ENCODE measurements around the gene TTC3. TPM values are rescaled to one million over a fixed set of nuclear protein-coding genes. Genes with fewer than 3 reads are reported as not detected.

TTC3 gene
- total and polyA plus RNA-seq, 2 donors from 2014 or later, result 22.3 to 102 TPM

- intact Hi-C loops (cut with DNase I), result no loop called here
- FAIRE-seq (no peak), DNase-seq (no peak)
- TF ChIP-seq, protein P1, sequence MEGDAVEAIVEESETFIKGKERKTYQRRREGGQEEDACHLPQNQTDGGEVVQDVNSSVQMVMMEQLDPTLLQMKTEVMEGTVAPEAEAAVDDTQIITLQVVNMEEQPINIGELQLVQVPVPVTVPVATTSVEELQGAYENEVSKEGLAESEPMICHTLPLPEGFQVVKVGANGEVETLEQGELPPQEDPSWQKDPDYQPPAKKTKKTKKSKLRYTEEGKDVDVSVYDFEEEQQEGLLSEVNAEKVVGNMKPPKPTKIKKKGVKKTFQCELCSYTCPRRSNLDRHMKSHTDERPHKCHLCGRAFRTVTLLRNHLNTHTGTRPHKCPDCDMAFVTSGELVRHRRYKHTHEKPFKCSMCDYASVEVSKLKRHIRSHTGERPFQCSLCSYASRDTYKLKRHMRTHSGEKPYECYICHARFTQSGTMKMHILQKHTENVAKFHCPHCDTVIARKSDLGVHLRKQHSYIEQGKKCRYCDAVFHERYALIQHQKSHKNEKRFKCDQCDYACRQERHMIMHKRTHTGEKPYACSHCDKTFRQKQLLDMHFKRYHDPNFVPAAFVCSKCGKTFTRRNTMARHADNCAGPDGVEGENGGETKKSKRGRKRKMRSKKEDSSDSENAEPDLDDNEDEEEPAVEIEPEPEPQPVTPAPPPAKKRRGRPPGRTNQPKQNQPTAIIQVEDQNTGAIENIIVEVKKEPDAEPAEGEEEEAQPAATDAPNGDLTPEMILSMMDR (IDR thresholded peaks at IDR 0.05; ENCODE audit: borderline replicate concordance, extremely low read depth, insufficient read depth), result no peak
- H3K9me3 ChIP-seq (ENCODE audit: control insufficient read depth in 2 of 3, insufficient read depth in 1 of 3, low read length in 3 of 3), result no peaks in the 10 kb centered on the region
- H3K27ac ChIP-seq (ENCODE audit: low read depth in 2 of 2, low read length in 2 of 2), result no peak overlapping the region
- peaks cover 0 to 7% (median 0%) of the 10 kb centered on the region in 3 donors for H3K4me1 ChIP-seq (ENCODE audit: control insufficient read depth in 2 of 3, insufficient read depth in 2 of 3, low read depth in 1 of 3, low read length in 3 of 3)
- peaks cover 3 to 39% (median 24%) of the 10 kb centered on the region in 3 donors for H3K36me3 ChIP-seq (ENCODE audit: control insufficient read depth in 2 of 3, insufficient read depth in 3 of 3, low read length in 3 of 3)
- H3K4me3 ChIP-seq (ENCODE audit: low read length in 3 of 3), result no peak overlapping the region
- H3K27me3 ChIP-seq (ENCODE audit: control insufficient read depth, insufficient read depth, low read length), result no peaks in the 10 kb centered on the region
- no peak overlapping the region for H3K9ac ChIP-seq (ENCODE audit: low read length in 3 of 3)
Measured at GRCh38 chr21:37224861-37225839, 152.1 kb downstream of the TTC3 start.

DNA sequence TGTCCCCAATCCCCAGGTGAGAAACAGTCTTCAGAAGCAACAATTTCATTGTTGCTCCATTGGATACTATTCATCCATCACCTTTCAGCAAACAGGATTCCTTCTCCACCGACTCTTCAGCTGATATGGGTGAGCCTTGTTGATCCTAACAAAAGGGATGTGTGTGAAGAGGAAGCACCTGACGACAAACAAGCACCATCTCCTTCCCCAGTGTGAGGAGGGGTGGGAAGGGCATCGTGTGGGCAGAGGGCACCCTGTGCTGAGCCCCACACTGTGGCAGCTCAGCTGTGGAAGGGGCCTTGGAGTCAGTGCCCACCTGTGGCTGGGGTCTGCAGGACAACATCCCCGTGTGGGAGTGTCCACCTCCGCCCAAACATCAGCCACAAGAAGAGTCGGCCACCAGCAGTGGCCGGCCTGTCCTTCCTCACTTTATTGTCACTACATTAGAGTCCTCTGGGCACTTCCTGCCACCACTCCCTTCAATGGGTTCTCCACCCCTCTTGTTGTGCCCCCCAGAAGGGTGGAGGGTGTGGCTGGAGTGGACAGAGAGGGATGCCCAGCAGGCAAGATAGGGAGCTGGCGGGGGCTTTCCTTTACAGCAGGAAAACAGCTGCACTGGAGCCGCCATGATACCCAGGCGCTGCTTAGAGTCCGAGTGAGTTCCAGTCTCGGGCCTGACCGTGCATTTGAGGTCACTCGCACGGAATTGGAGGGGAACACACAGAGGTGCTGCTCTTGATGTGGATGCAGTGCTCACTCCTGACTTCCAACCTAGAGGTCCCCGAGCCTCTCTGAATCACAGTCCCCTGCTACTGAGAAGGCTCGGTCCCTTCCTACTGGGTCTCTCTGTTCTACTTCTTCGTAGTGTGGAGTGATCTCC lies 153.2 kb downstream of the TTC3 start:
- Histone ChIP-seq H3K9ac (ENCODE audit: low read length in 3 of 3) (no peak overlapping the region), H3K27ac (ENCODE audit: low read depth in 2 of 2, low read length in 2 of 2) (no peak overlapping the region), H3K36me3 (ENCODE audit: control insufficient read depth in 2 of 3, insufficient read depth in 3 of 3, low read length in 3 of 3) (peaks cover 3 to 47% (median 27%) of the 10 kb centered on the region in 3 donors), H3K9me3 (ENCODE audit: control insufficient read depth in 2 of 3, insufficient read depth in 1 of 3, low read length in 3 of 3) (no peaks in the 10 kb centered on the region), H3K4me1 (ENCODE audit: control insufficient read depth in 2 of 3, insufficient read depth in 2 of 3, low read depth in 1 of 3, low read length in 3 of 3) (peaks cover 0 to 2% (median 0%) of the 10 kb centered on the region in 3 donors), H3K27me3 (ENCODE audit: control insufficient read depth, insufficient read depth, low read length) (no peaks in the 10 kb centered on the region), H3K4me3 (ENCODE audit: low read length in 3 of 3) (no peak overlapping the region)
- intact Hi-C loops (cut with DNase I), result no loop called here
- no peak for FAIRE-seq
- TF ChIP-seq, protein P1 (IDR thresholded peaks at IDR 0.05; ENCODE audit: borderline replicate concordance, extremely low read depth, insufficient read depth), result no peak
- no peak for DNase-seq

DNA sequence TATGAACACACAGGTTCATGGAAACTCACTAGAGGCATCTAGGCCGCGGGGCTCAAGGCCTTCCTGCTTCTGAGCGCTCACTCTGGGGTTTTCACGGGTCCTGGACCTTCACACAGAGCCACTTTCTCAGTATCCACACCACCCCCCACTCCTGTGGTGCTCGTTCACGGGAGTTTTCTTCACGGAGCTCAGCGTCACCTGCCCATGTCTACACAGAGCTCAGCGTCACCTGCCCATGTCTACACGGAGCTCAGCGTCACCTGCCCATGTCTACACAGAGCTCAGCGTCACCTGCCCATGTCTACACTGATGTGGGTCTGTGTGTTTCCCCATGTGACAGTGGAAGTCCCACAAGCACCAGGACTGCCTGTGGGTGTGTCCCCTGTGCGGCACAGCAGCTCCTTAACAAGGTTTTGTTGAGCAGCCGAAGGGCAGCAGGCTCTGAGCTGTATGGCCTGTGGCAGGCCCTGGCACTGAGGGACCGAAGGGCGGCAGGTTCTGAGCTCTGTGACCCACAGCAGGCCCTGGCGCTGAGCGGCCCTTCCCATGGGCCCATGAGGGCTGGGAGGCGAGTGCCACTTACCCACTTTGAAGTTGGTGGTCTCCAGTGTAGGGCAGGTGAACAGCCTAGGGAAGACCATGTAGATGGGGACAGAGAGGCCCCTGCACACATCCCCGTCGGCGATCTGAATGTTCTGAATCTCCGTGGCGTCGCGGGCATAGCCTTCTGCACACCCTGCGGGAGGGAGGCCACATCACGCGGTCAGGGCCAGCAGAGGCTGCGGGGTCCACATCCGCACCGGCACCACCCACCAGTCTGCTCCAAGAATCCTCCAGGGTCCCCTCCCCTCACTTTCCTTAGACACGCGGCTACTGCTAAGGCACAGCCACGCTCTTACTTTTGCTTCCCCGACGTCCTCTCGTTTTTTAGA lies 154.3 kb downstream of the TTC3 start:
- DNase-seq, result peak in 1 of 5 donors; percentile 64

More for the DNA sequence above, 154.3 kb downstream of the TTC3 start:
- Histone ChIP-seq H3K27ac (ENCODE audit: low read depth in 2 of 2, low read length in 2 of 2) (no peak overlapping the region), H3K4me3 (ENCODE audit: low read length in 3 of 3) (no peak overlapping the region), H3K36me3 (ENCODE audit: control insufficient read depth in 2 of 3, insufficient read depth in 3 of 3, low read length in 3 of 3) (peaks cover 3 to 58% (median 27%) of the 10 kb centered on the region in 3 donors), H3K9ac (ENCODE audit: low read length in 3 of 3) (no peak overlapping the region), H3K27me3 (ENCODE audit: control insufficient read depth, insufficient read depth, low read length) (no peaks in the 10 kb centered on the region), H3K9me3 (ENCODE audit: control insufficient read depth in 2 of 3, insufficient read depth in 1 of 3, low read length in 3 of 3) (no peaks in the 10 kb centered on the region), H3K4me1 (ENCODE audit: control insufficient read depth in 2 of 3, insufficient read depth in 2 of 3, low read depth in 1 of 3, low read length in 3 of 3) (no peaks in the 10 kb centered on the region)
- intact Hi-C loops (cut with DNase I), result no loop called here
- FAIRE-seq, result no peak
- TF ChIP-seq, protein P1 (IDR thresholded peaks at IDR 0.05; ENCODE audit: borderline replicate concordance, extremely low read depth, insufficient read depth), result no peak

All from kidney (tissue), 14 donors.